HEK293 (cell line): ENCODE measurements around the gene KCTD11.

Source experiments
- SP3 ChIP-seq: fragments of 450-650 bp; formaldehyde crosslinking; IDR thresholded peaks from 2 replicates; pipeline ENCODE4 v1.5.1; 2016; ENCODE audit warnings: missing biosample characterization, missing genetic modification characterization
- TRIM28 ChIP-seq: IDR thresholded peaks from 2 replicates; pipeline ENCODE4 v1.6.1; 2011; ENCODE audit warnings: low read length, control low read depth, borderline replicate concordance
- ZNF133 ChIP-seq: fragments of 450-650 bp; formaldehyde crosslinking; IDR thresholded peaks from 2 replicates; pipeline ENCODE4 v1.5.1; 2016; ENCODE audit warnings: missing biosample characterization, missing genetic modification characterization
- ZNF169 ChIP-seq: fragments of 450-650 bp; formaldehyde crosslinking; IDR thresholded peaks from 2 replicates; pipeline ENCODE4 v1.5.1; 2016; ENCODE audit warnings: missing biosample characterization, missing genetic modification characterization
- ZNF391 ChIP-seq: fragments of 450-650 bp; formaldehyde crosslinking; IDR thresholded peaks from 2 replicates; pipeline ENCODE4 v1.5.1; 2016; ENCODE audit warnings: low read depth, missing biosample characterization, missing genetic modification characterization, borderline replicate concordance
- ZNF473 ChIP-seq: fragments of 450-650 bp; formaldehyde crosslinking; IDR thresholded peaks from 2 replicates; pipeline ENCODE4 v1.5.1; 2017; ENCODE audit warnings: missing biosample characterization, missing genetic modification characterization
- ZNF776 ChIP-seq: fragments of 450-650 bp; formaldehyde crosslinking; IDR thresholded peaks from 2 replicates; pipeline ENCODE4 v1.5.0; 2017; ENCODE audit warnings: missing biosample characterization, missing genetic modification characterization, borderline replicate concordance
- ZNF785 ChIP-seq: fragments of 450-650 bp; formaldehyde crosslinking; IDR thresholded peaks from 2 replicates; pipeline ENCODE4 v1.5.1; 2016; ENCODE audit warnings: missing biosample characterization, missing genetic modification characterization
- TF ChIP-seq, protein P1 (sequence below): fragments of 450-650 bp; formaldehyde crosslinking; IDR thresholded peaks from 2 replicates; pipeline ENCODE4 v1.5.1; 2016; ENCODE audit warnings: missing biosample characterization, missing genetic modification characterization
- TF ChIP-seq, protein P2 (sequence below): fragments of 450-650 bp; formaldehyde crosslinking; IDR thresholded peaks from 2 replicates; pipeline ENCODE4; 2016; ENCODE audit warnings: missing biosample characterization, missing genetic modification characterization
- TF ChIP-seq, protein P3 (sequence below): fragments of 450-650 bp; formaldehyde crosslinking; IDR thresholded peaks from 2 replicates; pipeline ENCODE4 v1.5.1; 2016; ENCODE audit warnings: missing biosample characterization, missing genetic modification characterization
- TF ChIP-seq, protein P4 (sequence below): fragments of 450-650 bp; formaldehyde crosslinking; IDR thresholded peaks from 2 replicates; pipeline ENCODE4 v1.5.1; 2016; ENCODE audit warnings: missing biosample characterization, missing genetic modification characterization, low read depth

GRCh38 chr17:7379134-7379533 is 27.2 kb downstream of the KCTD11 start:
- TF ChIP-seq ZNF169 (tag by site-specific recombination) (no peak), ZNF391 (tag by site-specific recombination) (no peak), ZNF133 (tag by site-specific recombination) (no peak), ZNF785 (no peak), ZNF776 (tag by site-specific recombination) (no peak), TRIM28 (no peak), ZNF473 (tag by site-specific recombination) (no peak), SP3 (tag by site-specific recombination) (no peak)
- TF ChIP-seq, protein P1, sequence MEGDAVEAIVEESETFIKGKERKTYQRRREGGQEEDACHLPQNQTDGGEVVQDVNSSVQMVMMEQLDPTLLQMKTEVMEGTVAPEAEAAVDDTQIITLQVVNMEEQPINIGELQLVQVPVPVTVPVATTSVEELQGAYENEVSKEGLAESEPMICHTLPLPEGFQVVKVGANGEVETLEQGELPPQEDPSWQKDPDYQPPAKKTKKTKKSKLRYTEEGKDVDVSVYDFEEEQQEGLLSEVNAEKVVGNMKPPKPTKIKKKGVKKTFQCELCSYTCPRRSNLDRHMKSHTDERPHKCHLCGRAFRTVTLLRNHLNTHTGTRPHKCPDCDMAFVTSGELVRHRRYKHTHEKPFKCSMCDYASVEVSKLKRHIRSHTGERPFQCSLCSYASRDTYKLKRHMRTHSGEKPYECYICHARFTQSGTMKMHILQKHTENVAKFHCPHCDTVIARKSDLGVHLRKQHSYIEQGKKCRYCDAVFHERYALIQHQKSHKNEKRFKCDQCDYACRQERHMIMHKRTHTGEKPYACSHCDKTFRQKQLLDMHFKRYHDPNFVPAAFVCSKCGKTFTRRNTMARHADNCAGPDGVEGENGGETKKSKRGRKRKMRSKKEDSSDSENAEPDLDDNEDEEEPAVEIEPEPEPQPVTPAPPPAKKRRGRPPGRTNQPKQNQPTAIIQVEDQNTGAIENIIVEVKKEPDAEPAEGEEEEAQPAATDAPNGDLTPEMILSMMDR: no peak
- TF ChIP-seq, protein P2, sequence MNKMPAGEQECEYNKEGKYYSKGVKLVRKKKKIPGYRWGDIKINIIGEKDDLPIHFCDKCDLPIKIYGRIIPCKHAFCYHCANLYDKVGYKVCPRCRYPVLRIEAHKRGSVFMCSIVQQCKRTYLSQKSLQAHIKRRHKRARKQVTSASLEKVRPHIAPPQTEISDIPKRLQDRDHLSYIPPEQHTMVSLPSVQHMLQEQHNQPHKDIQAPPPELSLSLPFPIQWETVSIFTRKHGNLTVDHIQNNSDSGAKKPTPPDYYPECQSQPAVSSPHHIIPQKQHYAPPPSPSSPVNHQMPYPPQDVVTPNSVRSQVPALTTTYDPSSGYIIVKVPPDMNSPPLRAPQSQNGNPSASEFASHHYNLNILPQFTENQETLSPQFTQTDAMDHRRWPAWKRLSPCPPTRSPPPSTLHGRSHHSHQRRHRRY (tag by site-specific recombination): no peak
- TF ChIP-seq, protein P3, sequence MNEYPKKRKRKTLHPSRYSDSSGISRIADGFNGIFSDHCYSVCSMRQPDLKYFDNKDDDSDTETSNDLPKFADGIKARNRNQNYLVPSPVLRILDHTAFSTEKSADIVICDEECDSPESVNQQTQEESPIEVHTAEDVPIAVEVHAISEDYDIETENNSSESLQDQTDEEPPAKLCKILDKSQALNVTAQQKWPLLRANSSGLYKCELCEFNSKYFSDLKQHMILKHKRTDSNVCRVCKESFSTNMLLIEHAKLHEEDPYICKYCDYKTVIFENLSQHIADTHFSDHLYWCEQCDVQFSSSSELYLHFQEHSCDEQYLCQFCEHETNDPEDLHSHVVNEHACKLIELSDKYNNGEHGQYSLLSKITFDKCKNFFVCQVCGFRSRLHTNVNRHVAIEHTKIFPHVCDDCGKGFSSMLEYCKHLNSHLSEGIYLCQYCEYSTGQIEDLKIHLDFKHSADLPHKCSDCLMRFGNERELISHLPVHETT (tag by site-specific recombination): no peak
- TF ChIP-seq, protein P4, sequence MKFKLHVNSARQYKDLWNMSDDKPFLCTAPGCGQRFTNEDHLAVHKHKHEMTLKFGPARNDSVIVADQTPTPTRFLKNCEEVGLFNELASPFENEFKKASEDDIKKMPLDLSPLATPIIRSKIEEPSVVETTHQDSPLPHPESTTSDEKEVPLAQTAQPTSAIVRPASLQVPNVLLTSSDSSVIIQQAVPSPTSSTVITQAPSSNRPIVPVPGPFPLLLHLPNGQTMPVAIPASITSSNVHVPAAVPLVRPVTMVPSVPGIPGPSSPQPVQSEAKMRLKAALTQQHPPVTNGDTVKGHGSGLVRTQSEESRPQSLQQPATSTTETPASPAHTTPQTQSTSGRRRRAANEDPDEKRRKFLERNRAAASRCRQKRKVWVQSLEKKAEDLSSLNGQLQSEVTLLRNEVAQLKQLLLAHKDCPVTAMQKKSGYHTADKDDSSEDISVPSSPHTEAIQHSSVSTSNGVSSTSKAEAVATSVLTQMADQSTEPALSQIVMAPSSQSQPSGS: no peak
